Spleen (tissue), 11 donors: ENCODE measurements around the gene BMF. TPM values are rescaled to one million over a fixed set of nuclear protein-coding genes. Genes with fewer than 3 reads are reported as not detected.

Experiments used
- DNase-seq: peaks from one replicate; pipeline ENCODE4 v3.0.0-alpha.2; 2020
- H3K27ac ChIP-seq, 8 donors: fragments of 200-600 bp; sonication (generic) in 7 of 8; 1 replicate in 4 of 8; 2 replicates in 4 of 8; pipeline versions ENCODE4 v1.5.0 to v1.8.0; 2016 to 2021; ENCODE audit warnings: inconsistent platforms in 4 of 8, mild to moderate bottlenecking in 4 of 8, moderate library complexity in 1 of 8
- H3K27me3 ChIP-seq, 7 donors: fragments of 200-600 bp; sonication (generic) in 6 of 7; replicated peaks in 1 of 7; 1 replicate in 4 of 7; 2 replicates in 3 of 7; pipeline versions ENCODE4 v1.5.0 to v1.8.0; 2016 to 2021; ENCODE audit warnings: inconsistent platforms in 3 of 7, mild to moderate bottlenecking in 1 of 7
- H3K36me3 ChIP-seq, 6 donors: fragments of 200-600 bp; sonication (generic) in 5 of 6; 1 replicate in 4 of 6; 2 replicates in 2 of 6; pipeline versions ENCODE4 v1.5.0 to v1.8.0; 2016 to 2021; ENCODE audit warnings: inconsistent platforms in 2 of 6
- H3K4me1 ChIP-seq, 6 donors: fragments of 200-600 bp; sonication (generic) in 5 of 6; 1 replicate in 3 of 6; 2 replicates in 3 of 6; pipeline versions ENCODE4 v1.5.0 to v1.8.0; 2016 to 2021; ENCODE audit warnings: inconsistent platforms in 3 of 6
- H3K4me3 ChIP-seq, 8 donors: fragments of 200-600 bp; sonication (generic) in 7 of 8; 1 replicate in 4 of 8; 2 replicates in 4 of 8; pipeline versions ENCODE4 v1.5.0 to v1.8.0; 2016 to 2021; ENCODE audit warnings: inconsistent platforms in 4 of 8, mild to moderate bottlenecking in 4 of 8, moderate library complexity in 2 of 8
- H3K9me3 ChIP-seq, 8 donors: fragments of 200-600 bp; sonication (generic) in 7 of 8; 1 replicate in 4 of 8; 2 replicates in 4 of 8; pipeline versions ENCODE4 v1.5.0 to v1.8.0; 2016 to 2021; ENCODE audit warnings: inconsistent platforms in 4 of 8
- POLR2A ChIP-seq, 3 donors: fragments of 450-650 bp; IDR thresholded peaks; one replicate each; pipeline ENCODE4 v1.5.1; 2017; ENCODE audit warnings: antibody characterized with exemption in 3 of 3, mild to moderate bottlenecking in 1 of 3
- POLR2AphosphoS5 ChIP-seq, 3 donors: sonication (generic); formaldehyde crosslinking; IDR thresholded peaks; one replicate each; pipeline ENCODE4 v1.5.1; 2017; ENCODE audit warnings: antibody characterized with exemption in 3 of 3
- WGBS, 5 donors: extraction: QIAGEN DNeasy Blood & Tissue Kit in 3 of 5; methylation state at CpG; one replicate each; pipeline versions ENCODE4 v1.1.5 to v1.1.7; 2013 to 2018; 5-methylcytosine and 5-hydroxymethylcytosine counted together
- intact Hi-C: fragments of 100-400 bp; cut with DNase I; formaldehyde crosslinking; loops from one replicate; pipeline ENCODE4 v1.15.0; 2023; ENCODE audit warnings: low total_unique reads
- polyA plus RNA-seq, 3 donors: library from polyadenylated mRNA; stranded (reverse); fragments of 200-250 nt; gene quantifications; one replicate each; pipeline ENCODE4 v1.2.1, GENCODE V29; 2013
- total RNA-seq, 7 donors: library from RNA; depleted of rRNA in 3 of 7; stranded (reverse); fragments of >200 nt in 3 of 7; fragmentation: NEBNext Ultra II Directional in 4 of 7; extraction: Animal tissue kit (Norgen Biotek cat#: 25700) in 4 of 7; gene quantifications; one replicate each; pipeline versions ENCODE4 v1.1.0 to v1.2.1, GENCODE V29; 2016 to 2021
- TF ChIP-seq, protein P1 (sequence below), 11 experiments: fragments of 200-600 bp in 7 of 11; fragments of 450-650 bp in 4 of 11; sonication (generic) in 4 of 11; IDR thresholded peaks in 8 of 11; conservative IDR thresholded peaks in 3 of 11; 1 replicate in 7 of 11; 2 replicates in 4 of 11; pipeline versions ENCODE4 v1.4.0 to v1.8.0; 2016 to 2021; ENCODE audit warnings: antibody characterized with exemption in 11 of 11, inconsistent platforms in 4 of 11, mild to moderate bottlenecking in 1 of 11
- donor health status: healthy with polysubstance abuse.
- donor health status: DM: no; HTN: no; CAD: no; lungs with moderate emphysema.
- donor health status: DM: no; HTN: no; CAD: no.
- donor health status: Bipolar disorder and iron deficiency.
- donor health status: healthy.
- donor health status: DM: no; HTN: no; CAD: no.
- donor health status: DM: yes; HTN: yes; CAD: no.

BMF gene
- total and polyA plus RNA-seq, 10 donors, result 16.9 to 77.9 (median 33.3) TPM

GRCh38 chr15:40095371-40096093 lies 13.1 kb downstream of the BMF start:
- intact Hi-C loops, result no loop called here
- TF ChIP-seq, protein P1, sequence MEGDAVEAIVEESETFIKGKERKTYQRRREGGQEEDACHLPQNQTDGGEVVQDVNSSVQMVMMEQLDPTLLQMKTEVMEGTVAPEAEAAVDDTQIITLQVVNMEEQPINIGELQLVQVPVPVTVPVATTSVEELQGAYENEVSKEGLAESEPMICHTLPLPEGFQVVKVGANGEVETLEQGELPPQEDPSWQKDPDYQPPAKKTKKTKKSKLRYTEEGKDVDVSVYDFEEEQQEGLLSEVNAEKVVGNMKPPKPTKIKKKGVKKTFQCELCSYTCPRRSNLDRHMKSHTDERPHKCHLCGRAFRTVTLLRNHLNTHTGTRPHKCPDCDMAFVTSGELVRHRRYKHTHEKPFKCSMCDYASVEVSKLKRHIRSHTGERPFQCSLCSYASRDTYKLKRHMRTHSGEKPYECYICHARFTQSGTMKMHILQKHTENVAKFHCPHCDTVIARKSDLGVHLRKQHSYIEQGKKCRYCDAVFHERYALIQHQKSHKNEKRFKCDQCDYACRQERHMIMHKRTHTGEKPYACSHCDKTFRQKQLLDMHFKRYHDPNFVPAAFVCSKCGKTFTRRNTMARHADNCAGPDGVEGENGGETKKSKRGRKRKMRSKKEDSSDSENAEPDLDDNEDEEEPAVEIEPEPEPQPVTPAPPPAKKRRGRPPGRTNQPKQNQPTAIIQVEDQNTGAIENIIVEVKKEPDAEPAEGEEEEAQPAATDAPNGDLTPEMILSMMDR (IDR thresholded peaks at IDR 0.05 in 8 of 11, conservative IDR thresholded peaks at IDR 0.05 in 3 of 11), result no peak
- TF ChIP-seq POLR2A (IDR thresholded peaks at IDR 0.05) (no peak), POLR2AphosphoS5 (IDR thresholded peaks at IDR 0.05) (no peak)
- peak; percentile 64 for DNase-seq
- Histone ChIP-seq H3K27me3 (no peaks in the 10 kb centered on the region), H3K4me1 (peaks cover 54 to 100% (median 90%) of the 10 kb centered on the region in 6 donors), H3K4me3 (no peak overlapping the region), H3K36me3 (peaks cover 0 to 47% (median 6%) of the 10 kb centered on the region in 6 donors), H3K9me3 (no peaks in the 10 kb centered on the region), H3K27ac (peak overlapping the region; percentile 26 to 91 (median 76))
- WGBS, 5 donors, result 53 to 69% (median 66%) methylated on average over 8 to 9 of the region's 9 CpGs

- Histone ChIP-seq H3K27ac (peak overlapping the region in 6 of 8 donors; percentile 49 to 91 (median 86)), H3K4me3 (no peak overlapping the region), H3K9me3 (no peaks in the 10 kb centered on the region), H3K4me1 (peaks cover 42 to 100% (median 78%) of the 10 kb centered on the region in 6 donors), H3K36me3 (peaks cover 0 to 53% (median 10%) of the 10 kb centered on the region in 6 donors), H3K27me3 (no peaks in the 10 kb centered on the region)
- intact Hi-C loops, result no loop called here
- WGBS, 5 donors, result 65 to 95% (median 94%) methylated on average over 3 to 4 of the region's 4 CpGs
- no peak for TF ChIP-seq POLR2A (IDR thresholded peaks at IDR 0.05)
- peak; percentile 56 for DNase-seq
Measured at GRCh38 chr15:40094156-40094555, 14.5 kb downstream of the BMF start.

DNA sequence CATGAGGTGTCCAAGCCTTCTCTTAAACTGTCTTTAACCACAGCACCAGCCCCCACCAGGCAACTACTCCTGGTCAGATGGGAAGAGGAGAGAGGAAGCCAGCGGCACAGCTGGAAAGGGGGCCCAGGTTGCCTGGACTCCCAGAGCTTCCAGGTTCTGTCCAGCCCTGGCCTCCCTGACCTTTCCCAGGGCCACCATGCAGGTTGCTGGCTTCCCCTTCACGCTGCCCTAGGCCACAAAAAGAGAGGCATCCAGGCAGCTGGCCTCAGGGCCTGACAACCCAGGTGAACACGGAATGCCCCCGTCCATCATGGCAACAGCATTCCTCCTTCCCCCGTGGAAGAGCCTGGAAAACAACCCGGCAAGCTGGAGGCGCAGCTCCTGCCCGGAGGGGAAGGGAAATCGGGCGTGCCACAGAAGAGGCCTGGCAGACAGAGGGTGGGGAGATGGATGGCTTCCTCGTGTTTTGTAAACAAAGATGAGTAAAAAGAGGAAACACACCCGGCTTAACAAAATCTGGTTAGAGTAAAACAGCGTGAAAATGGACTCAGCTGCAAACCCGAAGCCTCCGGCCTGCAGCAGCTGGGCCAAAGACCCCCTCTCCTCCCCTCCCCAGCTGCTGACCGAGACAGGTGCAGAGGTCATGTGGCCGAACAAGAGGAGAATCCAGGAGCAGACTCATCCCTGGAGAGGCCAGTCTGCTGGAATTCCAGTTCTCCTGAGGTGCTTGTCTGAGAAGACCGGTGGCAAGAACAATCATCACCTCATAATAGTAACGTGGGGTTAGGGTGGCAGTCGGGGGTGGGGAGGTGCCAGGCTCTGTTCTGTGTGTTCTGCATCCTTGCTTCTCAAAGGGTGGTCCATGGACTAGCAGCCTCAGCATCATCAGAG lies 15.5 kb downstream of the BMF start:
- intact Hi-C loops, result no loop called here
- peaks cover 35 to 100% (median 75%) of the 10 kb centered on the region in 6 donors for H3K4me1 ChIP-seq
- H3K27ac ChIP-seq, result peak overlapping the region; percentile 50 to 91 (median 80)
- H3K4me3 ChIP-seq, result no peak overlapping the region
- TF ChIP-seq POLR2AphosphoS5 (IDR thresholded peaks at IDR 0.05) (peak; percentile 16 to 63 (median 51)), POLR2A (IDR thresholded peaks at IDR 0.05) (no peak)
- TF ChIP-seq, protein P1 (IDR thresholded peaks at IDR 0.05 in 8 of 11, conservative IDR thresholded peaks at IDR 0.05 in 3 of 11), result no peak
- no peaks in the 10 kb centered on the region for H3K27me3 ChIP-seq
- WGBS, 5 donors, result 40 to 49% (median 45%) methylated on average over 18 to 20 of the region's 20 CpGs
- H3K36me3 ChIP-seq, result peaks cover 0 to 53% (median 10%) of the 10 kb centered on the region in 6 donors
- peak; percentile 77 for DNase-seq
- H3K9me3 ChIP-seq, result no peaks in the 10 kb centered on the region

- peaks cover 0 to 50% (median 10%) of the 10 kb centered on the region in 6 donors for H3K36me3 ChIP-seq
- H3K9me3 ChIP-seq, result no peaks in the 10 kb centered on the region
- H3K27me3 ChIP-seq, result no peaks in the 10 kb centered on the region
- 51 to 69% (median 62%) methylated on average over 11 of the region's 11 CpGs for WGBS, 5 donors
- intact Hi-C loops, result no loop called here
- TF ChIP-seq, protein P1 (IDR thresholded peaks at IDR 0.05 in 8 of 11, conservative IDR thresholded peaks at IDR 0.05 in 3 of 11), result no peak
- peak in 1 of 3 donors; percentile 28 for TF ChIP-seq POLR2AphosphoS5 (IDR thresholded peaks at IDR 0.05)
- peaks cover 27 to 98% (median 67%) of the 10 kb centered on the region in 6 donors for H3K4me1 ChIP-seq
- H3K27ac ChIP-seq, result peak overlapping the region; percentile 10 to 91 (median 80)
- no peak overlapping the region for H3K4me3 ChIP-seq
- peak; percentile 53 for DNase-seq
Measured at GRCh38 chr15:40092256-40092978, 16.3 kb downstream of the BMF start.
